K562 treated with DMSO at 1 percent for 24 hours (cell line): Measurements from ENCODE around the gene ITPRIPL2. TPM values are rescaled to one million over a fixed set of nuclear protein-coding genes. Genes with fewer than 3 reads are reported as not detected.

Source experiments
- total RNA-seq: library from RNA; unstranded; fragments of 300-600 nt; gene quantifications from 2 replicates; pipeline ENCODE4 v1.2.3, GENCODE V29; 2022; ENCODE audit warnings: low read depth; ENCODE audit not compliant: insufficient read depth

Gene ITPRIPL2
- 7.3 and 9.5 TPM in 2 replicates for total RNA-seq

DNA sequence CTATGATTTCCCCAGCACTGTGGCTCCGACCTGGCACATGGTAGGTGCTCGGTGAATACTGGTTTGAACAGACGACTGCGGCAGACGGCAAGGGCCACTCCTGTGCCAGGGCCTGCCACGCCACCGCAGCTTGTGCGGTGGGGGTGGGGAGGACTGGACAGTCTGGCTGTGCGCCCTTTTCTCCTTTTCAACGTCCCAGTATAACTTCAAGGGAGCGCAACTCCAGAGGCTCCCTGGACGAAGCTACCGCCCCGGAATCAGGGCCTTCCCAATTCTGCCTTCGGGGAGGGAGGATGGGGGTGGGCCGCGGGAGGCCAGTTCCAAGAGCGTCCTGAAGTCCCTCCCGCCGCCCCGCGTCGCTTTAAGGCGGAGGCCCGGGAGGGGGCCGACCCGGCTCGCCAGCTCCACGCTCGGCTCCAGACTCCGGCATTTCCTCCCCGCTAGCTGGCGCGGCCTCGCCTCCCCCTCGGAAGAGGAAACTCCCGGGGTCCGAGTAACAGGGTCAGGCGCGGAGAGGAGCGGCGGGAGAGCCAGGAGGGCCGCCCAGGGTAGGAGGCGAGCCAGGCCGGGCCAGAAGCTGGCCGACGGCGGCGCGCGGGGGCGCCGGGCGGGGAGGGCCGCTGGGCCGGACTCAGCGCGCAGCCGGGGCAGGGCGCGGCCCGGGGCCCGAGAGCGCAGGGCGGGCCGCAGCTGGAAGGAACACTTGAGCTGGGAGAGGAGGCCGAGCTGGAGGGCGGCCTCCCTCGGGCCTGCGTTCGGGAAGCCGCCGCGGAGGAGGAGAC is at the start of gene ITPRIPL2:
TSS of gene ITPRIPL2 (plus strand) at position 388 of the 782 bp plus-strand sequence. CDS start 498 bp downstream, outside the sequence.

DNA sequence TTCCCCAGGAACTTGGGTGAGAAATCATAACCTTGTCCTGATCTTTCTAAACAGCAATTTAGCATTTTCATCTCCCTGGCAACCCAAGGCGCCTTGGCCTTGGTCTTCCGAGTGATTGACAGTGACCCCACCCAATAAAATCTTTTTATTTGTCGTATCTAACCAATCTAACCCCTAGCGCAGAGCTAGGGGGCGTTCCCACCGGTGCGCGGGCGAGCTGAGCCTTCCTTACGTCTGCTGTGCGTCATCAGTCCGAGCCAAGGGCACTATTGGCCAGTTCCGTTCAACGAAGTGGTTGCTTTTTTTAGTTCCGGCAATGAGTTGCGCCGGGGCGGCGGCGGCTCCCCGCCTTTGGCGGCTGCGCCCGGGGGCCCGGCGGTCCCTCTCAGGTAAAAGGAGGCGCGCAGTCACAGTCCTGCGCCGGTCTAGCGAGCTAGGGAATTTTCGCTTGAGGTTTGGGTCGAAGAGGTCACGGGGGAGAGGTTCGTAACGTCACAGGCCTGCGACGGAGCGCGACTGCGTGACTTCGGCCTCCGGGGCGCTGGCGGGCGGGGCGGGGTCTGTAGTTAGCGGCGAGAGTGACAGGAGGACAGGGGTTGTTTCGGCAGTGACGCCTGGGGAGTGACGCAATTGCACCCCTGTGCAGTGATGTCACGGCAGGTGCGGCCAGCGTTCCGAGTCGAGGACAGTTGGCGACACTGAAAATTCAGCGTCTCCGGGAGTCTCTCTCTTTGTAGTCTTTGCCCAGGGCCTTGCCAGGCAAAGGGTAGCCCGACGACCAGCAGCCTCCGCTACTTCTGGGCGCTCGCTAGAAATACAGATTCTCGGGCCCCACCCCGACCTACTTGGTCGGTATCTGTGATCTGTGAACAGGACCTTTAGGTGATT is 46.2 kb upstream of the ITPRIPL2 start, which contains the start of gene COQ7:
TSS of gene COQ7 (plus strand) at position 266 of the 888 bp plus-strand sequence. CDS start at position 317, 51 bp downstream.

DNA sequence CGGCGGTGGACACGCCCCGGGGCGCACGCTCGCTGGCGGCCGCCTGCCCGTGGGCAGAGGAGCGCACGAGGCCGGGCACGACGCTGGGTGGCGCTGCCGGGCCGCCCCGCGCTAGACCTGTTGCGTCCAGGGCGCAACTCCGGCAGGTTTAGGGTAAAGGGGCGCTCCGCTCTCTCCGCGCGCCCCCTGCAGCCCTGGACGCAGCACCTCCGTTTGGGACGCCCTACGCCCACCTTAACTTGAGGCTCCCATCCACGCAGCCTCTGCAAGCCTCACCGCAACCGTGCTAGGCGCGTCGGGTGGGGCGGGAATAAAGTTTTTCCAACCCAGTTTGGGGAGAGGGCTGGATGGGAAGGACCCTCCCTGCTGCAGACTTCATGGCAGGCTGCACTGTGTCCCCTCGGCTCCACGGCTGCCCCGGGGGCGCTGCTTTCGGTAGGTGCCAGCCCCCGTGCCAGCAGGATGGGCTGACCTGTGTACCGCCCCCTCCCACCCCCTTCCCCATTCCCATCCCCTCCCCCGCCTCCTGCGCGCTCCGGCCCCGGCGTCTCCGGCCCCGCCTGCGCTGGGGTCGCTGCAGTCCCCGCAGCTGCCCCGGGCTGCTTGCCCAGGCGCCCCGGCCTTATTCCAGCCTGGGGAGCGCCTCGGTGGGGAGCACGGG is 54.1 kb downstream of the ITPRIPL2 start, which contains the start of gene SYT17:
TSS of gene SYT17 (plus strand) at position 531 of the 661 bp plus-strand sequence. CDS start 407 bp downstream, outside the sequence.

Other genes with a start within 250 kb of the ITPRIPL2 start
- 12.0 and 14.0 TPM in 2 replicates for gene SMG1, start 187.6 kb upstream of the ITPRIPL2 start, total RNA-seq
- 1.5 and 1.8 TPM in 2 replicates for gene TMC7, start 130.0 kb upstream of the ITPRIPL2 start, total RNA-seq
- gene COQ7, start 46.4 kb upstream of the ITPRIPL2 start, total RNA-seq, result 13.4 and 15.0 TPM in 2 replicates
- gene SYT17, start 54.3 kb downstream of the ITPRIPL2 start, total RNA-seq, result not detected in 2 replicates
- not detected in 2 replicates for gene CLEC19A, start 171.8 kb downstream of the ITPRIPL2 start, total RNA-seq